GM18951 (cell line): ENCODE data around the gene NEDD9.

ENCODE experiments used
- POLR2A ChIP-seq: IDR thresholded peaks from 4 replicates; pipeline ENCODE4 v1.6.1; 2011; ENCODE audit warnings: mild to moderate bottlenecking; ENCODE audit not compliant: insufficient read length, insufficient read depth; ENCODE audit errors: extremely low read depth
- in situ Hi-C: fragments of 300-500 bp; cut with MboI; formaldehyde crosslinking; loops from one replicate; pipeline ENCODE4 v1.12.0; 2022; ENCODE audit warnings: low sequenced_read_pairs, mixed read lengths, inconsistent platforms; ENCODE audit not compliant: unreplicated experiment

Gene NEDD9

GRCh38 chr6:11270030-11271027, 37.9 kb upstream of the NEDD9 start:
- in situ Hi-C loops, result no loop called here
- TF ChIP-seq POLR2A, result no peak

- in situ Hi-C loops, result no loop called here
- no peak for TF ChIP-seq POLR2A
Observed at GRCh38 chr6:11268978-11269377, 36.5 kb upstream of the NEDD9 start.

DNA sequence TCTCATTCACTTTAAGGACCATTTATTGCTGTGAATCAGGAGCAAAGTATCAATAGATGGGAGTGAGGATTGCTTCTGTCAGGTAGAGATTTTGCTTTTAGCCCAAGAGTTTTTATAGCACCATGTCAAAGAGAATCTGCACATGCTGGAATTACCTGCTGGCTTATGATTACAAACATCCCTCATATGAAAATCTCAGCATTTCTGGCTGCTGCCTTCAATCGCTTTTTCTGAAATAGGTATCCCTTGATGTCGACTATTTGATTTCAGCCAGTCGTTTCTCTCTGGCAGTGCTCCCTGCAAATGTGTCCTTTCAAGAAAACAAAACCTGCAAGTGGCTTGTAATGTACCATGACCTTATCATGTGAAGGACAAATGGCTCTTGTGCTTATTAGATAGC, 34.5 kb upstream of the NEDD9 start:
- in situ Hi-C loops, result no loop called here
- no peak for TF ChIP-seq POLR2A

DNA sequence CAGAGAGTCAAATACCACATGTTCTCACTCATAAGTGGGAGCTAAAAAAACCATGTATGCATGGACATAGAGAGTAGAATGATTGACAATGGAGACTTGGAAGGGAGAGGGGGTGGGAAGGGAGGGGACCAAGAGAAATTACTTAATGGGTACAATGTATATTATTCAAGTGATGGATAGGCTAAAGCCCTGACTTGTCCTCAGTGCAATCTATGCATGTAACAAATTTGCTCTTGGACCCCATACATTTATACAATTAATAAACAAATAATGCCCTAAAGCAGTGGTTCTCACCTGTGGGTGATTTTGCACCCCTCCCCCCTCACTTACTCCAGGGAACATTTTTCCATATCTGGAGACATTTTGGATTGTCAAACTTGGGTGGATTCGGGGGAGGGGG, 33.5 kb upstream of the NEDD9 start:
- in situ Hi-C loops, result no loop called here
- TF ChIP-seq POLR2A, result no peak

DNA sequence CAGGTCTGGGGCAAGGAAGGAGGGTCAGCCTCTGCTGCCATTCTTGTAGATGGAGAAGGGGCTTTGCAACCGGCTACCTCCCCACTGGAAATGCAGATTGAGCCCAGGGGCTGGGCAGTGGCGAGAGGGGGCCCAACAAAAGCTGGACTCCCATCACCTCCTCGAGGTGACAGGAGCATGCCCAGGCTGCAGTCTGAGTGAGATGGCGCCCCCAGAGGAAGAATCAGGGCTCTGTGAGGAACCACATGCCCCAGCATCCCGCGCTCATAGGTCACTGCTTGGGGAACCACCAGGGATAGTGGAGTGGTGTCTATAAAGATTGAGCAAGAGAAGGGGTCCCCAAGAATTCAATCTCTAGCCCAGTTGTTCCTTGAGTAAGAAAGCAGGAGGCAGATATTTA, 31.6 kb upstream of the NEDD9 start:
- in situ Hi-C loops, result no loop called here

GRCh38 chr6:11263291-11263775, 30.9 kb upstream of the NEDD9 start:
- in situ Hi-C loops, result no loop called here
- TF ChIP-seq POLR2A, result no peak

More for the DNA sequence above, 31.6 kb upstream of the NEDD9 start:
- TF ChIP-seq POLR2A, result no peak

GRCh38 chr6:11262242-11262641, 29.8 kb upstream of the NEDD9 start:
- TF ChIP-seq POLR2A, result no peak
- in situ Hi-C loops, result no loop called here

DNA sequence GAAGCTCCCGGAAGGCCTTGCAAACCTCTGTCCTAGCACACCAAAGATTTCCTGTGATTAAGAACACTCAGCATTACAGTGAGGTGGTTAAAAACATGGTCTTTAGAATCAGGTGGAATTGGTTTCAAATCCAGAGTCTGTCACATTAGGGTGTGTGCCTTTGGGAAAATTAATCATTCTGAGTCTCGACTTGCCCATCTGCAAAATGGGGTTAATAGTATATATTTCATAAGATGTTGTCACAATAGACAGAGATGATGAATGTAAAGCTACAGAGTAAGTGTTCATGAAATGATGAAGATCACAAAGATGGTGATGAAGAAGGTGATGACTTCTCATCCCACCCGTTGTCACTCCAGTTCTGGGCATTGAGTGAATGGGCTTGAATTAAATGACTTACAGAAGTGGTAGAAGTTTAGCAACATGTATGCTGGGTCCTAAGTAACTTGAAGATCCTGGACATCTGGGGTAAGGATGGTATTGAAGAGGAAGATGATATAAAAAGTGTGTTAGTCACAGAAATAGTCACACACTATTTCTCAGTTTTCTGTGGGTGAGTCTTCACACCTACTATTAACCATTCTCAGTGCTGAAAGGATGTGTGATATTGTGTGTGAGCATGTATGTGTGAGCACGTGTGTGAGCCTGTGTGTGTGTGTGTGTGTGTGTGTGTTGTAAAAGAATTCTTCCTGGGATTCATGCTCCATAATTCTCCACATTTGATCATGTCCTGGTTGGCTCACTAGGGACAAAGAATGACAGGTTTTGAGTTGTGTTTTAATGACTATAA, 28.0 kb upstream of the NEDD9 start:
- no peak for TF ChIP-seq POLR2A
- in situ Hi-C loops, result no loop called here

DNA sequence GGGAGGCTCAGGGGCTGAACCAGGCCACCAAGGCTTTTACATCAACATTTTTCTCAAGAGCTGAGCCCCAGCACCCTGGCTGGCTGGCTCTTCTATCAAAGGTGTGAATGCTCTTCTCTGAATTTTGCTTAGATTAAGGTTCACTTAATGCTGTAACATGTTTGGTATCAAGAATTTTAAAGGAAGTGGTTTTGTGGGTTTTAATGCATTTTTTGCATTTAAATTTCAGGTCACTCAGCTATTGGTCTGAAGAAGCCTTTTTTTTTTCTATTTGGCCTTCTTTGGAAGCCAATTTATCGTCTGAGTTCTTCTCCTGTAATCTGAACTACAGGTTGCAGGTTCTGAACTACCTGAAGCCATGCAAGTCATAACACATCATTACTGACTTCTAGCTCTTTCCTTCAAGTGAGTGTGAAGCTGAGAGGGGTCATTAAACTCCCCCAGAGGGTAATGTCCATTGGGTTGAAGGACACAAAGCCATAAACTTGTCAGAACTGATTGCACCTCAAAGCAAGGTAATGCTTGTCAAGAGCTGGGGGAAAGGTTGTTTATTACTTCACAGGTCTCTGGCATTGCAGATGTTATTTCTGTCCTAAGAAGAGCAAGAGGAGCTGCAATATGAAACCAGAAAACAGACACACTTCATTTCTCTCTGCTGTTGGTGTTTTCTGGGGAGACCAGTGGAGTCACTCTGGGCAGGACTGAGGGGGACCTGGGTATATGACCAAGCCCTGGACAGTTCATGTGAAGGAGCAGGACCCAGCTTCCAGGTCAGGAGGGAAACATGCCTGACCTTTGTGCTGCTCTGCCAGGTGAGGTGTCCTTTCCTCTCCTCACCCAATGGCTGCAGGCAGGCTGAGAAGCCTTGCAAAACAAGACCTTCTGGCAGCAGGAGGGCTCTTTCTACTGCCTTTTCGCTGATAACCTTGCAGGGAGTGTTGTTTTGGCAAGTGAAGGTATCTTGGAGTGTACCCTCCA, 26.1 kb upstream of the NEDD9 start:
- TF ChIP-seq POLR2A, result no peak
- in situ Hi-C loops, result no loop called here

DNA sequence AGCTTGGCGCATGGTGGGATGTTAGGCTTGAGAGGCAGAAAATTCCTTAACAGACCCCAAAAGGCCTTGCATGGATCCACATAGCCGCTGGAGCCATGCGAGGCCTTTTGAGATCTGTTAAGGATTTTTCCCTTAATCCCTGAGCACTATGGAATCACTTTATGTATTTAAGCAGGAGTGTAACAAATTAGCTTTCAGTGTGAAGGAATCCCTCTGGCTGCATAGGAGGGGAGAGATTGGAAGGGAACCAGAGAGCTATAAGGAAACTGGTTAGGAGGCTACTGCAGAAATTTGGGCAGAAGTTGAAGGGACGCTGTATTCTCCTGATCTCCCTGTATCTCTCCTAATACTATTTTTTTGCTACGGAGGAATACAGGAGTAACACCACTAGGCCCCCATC, 23.1 kb upstream of the NEDD9 start:
- no peak for TF ChIP-seq POLR2A
- in situ Hi-C loops, result no loop called here

- in situ Hi-C loops, result no loop called here
Observed at GRCh38 chr6:11253594-11253993, 21.1 kb upstream of the NEDD9 start.

DNA sequence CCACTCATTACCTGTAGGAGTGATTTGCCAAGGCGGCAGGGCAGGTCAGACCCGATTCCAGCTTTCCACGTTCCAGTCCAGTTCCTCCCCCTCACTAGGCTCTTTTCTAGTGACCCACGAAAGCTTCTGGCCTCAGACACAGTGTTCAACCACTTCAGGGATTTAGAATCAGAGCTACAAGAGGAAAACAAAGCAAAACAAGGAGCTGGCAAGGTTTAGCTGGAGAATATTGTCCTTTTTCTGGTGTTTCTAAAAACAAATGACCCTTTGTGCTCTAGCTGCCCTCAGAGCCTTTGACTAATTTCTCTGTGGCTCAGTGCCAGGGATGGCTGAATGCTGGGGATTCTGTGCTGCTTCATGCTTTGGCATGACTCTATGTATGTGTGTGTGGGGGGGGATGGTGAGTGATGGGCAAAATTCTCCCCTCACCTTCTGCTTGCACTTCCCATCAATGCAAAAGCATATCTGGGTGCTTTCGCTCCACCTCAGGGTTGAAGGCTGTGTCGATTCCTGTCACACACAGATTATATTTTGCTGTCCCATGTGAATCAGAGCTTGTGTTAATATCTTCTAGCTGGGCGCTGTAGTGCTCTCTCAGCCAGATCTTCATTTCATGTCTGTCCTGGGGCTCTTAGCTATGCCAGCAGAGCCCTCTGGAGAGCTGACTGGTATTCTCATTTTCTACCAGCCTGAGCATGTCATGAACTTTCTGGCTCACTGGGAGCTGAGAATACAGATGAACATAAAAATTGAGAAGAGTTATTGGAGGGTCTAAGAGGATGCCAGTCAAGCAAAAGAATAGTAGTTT, 19.3 kb upstream of the NEDD9 start:
- in situ Hi-C loops, result no loop called here
- no peak for TF ChIP-seq POLR2A

More at GRCh38 chr6:11253594-11253993, 21.1 kb upstream of the NEDD9 start:
- TF ChIP-seq POLR2A, result no peak
